ENCODE measurements around the gene IGLL5.

Gene IGLL5

DNA sequence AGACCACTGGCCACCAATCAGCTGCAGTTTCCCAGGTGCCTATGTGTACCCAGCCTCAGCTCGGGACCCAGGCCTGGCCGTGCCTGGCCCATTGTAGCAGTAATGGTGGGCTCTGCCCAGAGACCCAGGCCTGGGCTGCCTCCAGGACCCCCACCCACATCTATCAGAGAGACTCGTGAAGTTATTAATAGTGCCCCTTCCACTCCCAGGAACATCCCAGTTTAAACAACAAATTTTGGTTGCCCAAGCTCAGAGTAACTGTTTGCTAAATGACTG is 42.5 kb downstream of the IGLL5 start (continued):
- TF ChIP-seq SCRT1 (tag by site-specific recombination; IDR thresholded peaks at IDR 0.05; ENCODE audit: borderline replicate concordance) (no peak), ZNF473 (tag by site-specific recombination; IDR thresholded peaks at IDR 0.05) (no peak)
- TF ChIP-seq, protein P1, sequence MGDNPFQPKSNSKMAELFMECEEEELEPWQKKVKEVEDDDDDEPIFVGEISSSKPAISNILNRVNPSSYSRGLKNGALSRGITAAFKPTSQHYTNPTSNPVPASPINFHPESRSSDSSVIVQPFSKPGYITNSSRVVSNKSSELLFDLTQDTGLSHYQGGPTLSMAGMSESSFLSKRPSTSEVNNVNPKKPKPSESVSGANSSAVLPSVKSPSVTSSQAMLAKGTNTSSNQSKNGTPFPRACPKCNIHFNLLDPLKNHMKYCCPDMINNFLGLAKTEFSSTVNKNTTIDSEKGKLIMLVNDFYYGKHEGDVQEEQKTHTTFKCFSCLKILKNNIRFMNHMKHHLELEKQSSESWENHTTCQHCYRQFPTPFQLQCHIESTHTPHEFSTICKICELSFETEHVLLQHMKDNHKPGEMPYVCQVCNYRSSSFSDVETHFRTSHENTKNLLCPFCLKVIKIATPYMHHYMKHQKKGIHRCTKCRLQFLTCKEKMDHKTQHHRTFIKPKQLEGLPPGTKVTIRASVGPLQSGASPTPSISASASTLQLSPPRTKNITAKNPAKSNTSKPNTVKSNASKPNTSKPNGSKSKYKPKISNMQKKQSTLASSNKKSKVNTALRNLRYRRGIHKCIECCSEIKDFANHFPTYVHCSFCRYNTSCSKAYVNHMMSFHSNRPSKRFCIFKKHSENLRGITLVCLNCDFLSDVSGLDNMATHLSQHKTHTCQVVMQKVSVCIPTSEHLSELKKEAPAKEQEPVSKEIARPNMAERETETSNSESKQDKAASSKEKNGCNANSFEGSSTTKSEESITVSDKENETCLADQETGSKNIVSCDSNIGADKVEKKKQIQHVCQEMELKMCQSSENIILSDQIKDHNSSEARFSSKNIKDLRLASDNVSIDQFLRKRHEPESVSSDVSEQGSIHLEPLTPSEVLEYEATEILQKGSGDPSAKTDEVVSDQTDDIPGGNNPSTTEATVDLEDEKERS (tag by site-specific recombination; IDR thresholded peaks at IDR 0.05) = no peak
- TF ChIP-seq, protein P2, sequence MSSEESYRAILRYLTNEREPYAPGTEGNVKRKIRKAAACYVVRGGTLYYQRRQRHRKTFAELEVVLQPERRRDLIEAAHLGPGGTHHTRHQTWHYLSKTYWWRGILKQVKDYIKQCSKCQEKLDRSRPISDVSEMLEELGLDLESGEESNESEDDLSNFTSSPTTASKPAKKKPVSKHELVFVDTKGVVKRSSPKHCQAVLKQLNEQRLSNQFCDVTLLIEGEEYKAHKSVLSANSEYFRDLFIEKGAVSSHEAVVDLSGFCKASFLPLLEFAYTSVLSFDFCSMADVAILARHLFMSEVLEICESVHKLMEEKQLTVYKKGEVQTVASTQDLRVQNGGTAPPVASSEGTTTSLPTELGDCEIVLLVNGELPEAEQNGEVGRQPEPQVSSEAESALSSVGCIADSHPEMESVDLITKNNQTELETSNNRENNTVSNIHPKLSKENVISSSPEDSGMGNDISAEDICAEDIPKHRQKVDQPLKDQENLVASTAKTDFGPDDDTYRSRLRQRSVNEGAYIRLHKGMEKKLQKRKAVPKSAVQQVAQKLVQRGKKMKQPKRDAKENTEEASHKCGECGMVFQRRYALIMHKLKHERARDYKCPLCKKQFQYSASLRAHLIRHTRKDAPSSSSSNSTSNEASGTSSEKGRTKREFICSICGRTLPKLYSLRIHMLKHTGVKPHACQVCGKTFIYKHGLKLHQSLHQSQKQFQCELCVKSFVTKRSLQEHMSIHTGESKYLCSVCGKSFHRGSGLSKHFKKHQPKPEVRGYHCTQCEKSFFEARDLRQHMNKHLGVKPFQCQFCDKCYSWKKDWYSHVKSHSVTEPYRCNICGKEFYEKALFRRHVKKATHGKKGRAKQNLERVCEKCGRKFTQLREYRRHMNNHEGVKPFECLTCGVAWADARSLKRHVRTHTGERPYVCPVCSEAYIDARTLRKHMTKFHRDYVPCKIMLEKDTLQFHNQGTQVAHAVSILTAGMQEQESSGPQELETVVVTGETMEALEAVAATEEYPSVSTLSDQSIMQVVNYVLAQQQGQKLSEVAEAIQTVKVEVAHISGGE (tag by site-specific recombination; conservative IDR thresholded peaks at IDR 0.05; ENCODE audit: low read depth) = no peak
- TF ChIP-seq, protein P3, sequence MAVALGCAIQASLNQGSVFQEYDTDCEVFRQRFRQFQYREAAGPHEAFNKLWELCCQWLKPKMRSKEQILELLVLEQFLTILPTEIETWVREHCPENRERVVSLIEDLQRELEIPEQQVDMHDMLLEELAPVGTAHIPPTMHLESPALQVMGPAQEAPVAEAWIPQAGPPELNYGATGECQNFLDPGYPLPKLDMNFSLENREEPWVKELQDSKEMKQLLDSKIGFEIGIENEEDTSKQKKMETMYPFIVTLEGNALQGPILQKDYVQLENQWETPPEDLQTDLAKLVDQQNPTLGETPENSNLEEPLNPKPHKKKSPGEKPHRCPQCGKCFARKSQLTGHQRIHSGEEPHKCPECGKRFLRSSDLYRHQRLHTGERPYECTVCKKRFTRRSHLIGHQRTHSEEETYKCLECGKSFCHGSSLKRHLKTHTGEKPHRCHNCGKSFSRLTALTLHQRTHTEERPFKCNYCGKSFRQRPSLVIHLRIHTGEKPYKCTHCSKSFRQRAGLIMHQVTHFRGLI (tag by site-specific recombination; IDR thresholded peaks at IDR 0.05) = no peak

DNA sequence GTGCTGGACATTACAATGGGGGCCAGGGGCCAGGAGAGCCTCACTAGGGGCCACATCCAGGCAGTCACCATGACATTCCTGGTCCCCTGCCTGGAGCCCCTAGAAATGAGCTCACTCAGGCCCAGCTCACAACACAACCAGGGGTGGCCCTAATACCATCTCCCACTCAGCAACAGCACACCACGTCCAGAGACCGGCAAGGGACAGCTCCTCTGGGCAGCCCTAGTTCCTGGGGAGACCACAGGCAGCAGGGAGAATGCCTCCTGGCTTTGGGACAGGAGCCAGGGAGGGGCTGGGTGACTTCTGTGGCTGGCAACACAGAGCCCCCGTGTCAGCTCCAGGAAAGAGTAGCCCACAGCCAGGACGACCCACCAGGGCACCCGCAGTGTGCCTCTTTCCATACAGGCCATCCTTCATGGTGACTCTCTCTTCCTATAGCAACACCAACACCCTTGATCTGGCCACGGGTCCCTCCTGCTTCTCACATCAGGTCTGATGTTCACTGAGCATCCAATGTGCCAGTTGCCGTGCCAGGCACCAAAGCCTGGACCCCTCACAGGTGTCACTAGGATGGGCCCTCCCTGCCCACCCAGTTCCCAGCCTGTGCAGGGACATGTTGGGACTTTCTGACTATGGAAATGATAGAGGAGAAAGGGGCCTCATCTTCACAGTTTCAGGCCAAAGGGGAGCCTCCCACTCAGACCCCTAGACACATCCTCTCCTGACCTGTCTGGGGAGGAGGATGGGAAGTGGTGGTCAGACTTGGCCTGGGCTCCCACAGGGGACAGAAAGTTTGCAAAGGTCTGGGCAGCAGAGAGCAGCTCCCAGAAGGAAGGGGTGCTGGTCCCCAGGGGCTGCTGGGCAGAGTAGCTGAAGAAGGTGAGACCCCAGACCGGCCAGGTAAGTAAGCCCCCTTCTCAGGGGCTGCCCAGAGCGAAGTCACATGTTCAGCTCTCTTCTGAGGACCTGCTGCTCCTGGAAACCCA is 43.2 kb downstream of the IGLL5 start:
- TF ChIP-seq ZNF324 (tag by site-specific recombination; IDR thresholded peaks at IDR 0.05) = no peak
- no peak for TF ChIP-seq ZNF768 (tag by site-specific recombination; IDR thresholded peaks at IDR 0.05)
- TF ChIP-seq ZNF350 (tag by site-specific recombination; IDR thresholded peaks at IDR 0.05) = no peak
- TF ChIP-seq WT1 (tag by site-specific recombination; IDR thresholded peaks at IDR 0.05) = no peak
- TF ChIP-seq, protein P4, sequence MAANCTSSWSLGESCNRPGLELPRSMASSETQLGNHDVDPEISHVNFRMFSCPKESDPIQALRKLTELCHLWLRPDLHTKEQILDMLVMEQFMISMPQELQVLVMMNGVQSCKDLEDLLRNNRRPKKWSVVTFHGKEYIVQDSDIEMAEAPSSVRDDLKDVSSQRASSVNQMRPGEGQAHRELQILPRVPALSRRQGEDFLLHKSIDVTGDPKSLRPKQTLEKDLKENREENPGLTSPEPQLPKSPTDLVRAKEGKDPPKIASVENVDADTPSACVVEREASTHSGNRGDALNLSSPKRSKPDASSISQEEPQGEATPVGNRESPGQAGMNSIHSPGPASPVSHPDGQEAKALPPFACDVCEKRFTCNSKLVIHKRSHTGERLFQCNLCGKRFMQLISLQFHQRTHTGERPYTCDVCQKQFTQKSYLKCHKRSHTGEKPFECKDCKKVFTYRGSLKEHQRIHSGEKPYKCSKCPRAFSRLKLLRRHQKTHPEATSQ (tag by site-specific recombination; IDR thresholded peaks at IDR 0.05) = no peak
- TF ChIP-seq ZNF792 (tag by site-specific recombination; IDR thresholded peaks at IDR 0.05) = no peak
- TF ChIP-seq ZNF155 (tag by site-specific recombination; IDR thresholded peaks at IDR 0.05) = no peak
- TF ChIP-seq, protein P5, sequence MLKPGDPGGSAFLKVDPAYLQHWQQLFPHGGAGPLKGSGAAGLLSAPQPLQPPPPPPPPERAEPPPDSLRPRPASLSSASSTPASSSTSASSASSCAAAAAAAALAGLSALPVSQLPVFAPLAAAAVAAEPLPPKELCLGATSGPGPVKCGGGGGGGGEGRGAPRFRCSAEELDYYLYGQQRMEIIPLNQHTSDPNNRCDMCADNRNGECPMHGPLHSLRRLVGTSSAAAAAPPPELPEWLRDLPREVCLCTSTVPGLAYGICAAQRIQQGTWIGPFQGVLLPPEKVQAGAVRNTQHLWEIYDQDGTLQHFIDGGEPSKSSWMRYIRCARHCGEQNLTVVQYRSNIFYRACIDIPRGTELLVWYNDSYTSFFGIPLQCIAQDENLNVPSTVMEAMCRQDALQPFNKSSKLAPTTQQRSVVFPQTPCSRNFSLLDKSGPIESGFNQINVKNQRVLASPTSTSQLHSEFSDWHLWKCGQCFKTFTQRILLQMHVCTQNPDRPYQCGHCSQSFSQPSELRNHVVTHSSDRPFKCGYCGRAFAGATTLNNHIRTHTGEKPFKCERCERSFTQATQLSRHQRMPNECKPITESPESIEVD (tag by site-specific recombination; IDR thresholded peaks at IDR 0.05) = no peak
- TF ChIP-seq BCL11A (tag by site-specific recombination; IDR thresholded peaks at IDR 0.05; ENCODE audit: low read depth) = no peak
- no peak for TF ChIP-seq ZNF341 (tag by site-specific recombination; IDR thresholded peaks at IDR 0.05; ENCODE audit: low read depth)
- Histone ChIP-seq H3K4me1 (ENCODE audit: control insufficient read depth, insufficient read depth, low read length) (no peaks in the 10 kb centered on the region), H3K4me3 (ENCODE audit: low read depth, low read length) (no peak overlapping the region), H3K36me3 (ENCODE audit: control insufficient read depth in 2 of 2, insufficient read depth in 1 of 2, low read length in 2 of 2) (no peaks in the 10 kb centered on the region), H3K9me3 (ENCODE audit: control insufficient read depth, insufficient read depth, low read depth, low read length) (no peaks in the 10 kb centered on the region), H3K27ac (ENCODE audit: extremely low read depth, low read depth, low read length) (no peak overlapping the region)
- CTCF ChIA-PET = interaction anchor here (0.7 to 5.1 kb wide), 3 partner anchors 12 to 202 kb away, joined by 3 to 28 read pairs (median 10); no protein-coding TSS in a partner anchor
- POLR2A ChIA-PET = no interaction called here
